ENCODE results near the gene TNP2.
A peak's percentile ranks its signal among the peaks of the same experiment; 100 is the strongest.

Gene TNP2
- 0 to 1.2 (median 0) reads per million in 17 experiments for total RNA-seq

DNA sequence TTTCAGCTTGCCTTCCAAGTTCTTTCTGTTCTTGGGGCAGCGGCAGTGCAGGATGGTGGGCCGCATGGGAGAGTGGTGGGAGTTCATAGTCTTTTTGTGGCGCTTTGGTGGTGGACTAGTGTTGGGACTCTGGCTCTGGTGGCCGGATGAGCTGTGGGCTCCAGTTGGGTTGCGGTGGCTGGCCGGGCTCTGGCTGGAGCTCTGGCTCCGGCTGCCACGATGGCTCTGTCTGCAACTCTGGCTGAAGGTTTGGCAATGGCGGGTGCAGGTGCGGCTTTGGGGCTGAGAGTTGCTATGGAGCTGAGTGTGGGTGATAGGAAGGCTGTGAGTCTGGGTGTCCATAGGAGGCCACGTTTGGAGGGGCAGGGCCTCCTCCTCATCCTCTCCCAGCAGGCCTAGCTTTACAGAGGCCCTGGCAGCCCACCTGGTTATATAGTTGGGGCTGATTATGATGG is at the start of gene TNP2:
Gene TNP2 (minus strand): TSS at position 405 of the 455 bp plus-strand sequence. CDS start 63 bp downstream, at position 342.
- DNase-seq = peak in 1 of 4 experiments; percentile 0

GRCh38 chr16:11318817-11319216 is 49.7 kb upstream of the TNP2 start:
- no peak for DNase-seq

DNA sequence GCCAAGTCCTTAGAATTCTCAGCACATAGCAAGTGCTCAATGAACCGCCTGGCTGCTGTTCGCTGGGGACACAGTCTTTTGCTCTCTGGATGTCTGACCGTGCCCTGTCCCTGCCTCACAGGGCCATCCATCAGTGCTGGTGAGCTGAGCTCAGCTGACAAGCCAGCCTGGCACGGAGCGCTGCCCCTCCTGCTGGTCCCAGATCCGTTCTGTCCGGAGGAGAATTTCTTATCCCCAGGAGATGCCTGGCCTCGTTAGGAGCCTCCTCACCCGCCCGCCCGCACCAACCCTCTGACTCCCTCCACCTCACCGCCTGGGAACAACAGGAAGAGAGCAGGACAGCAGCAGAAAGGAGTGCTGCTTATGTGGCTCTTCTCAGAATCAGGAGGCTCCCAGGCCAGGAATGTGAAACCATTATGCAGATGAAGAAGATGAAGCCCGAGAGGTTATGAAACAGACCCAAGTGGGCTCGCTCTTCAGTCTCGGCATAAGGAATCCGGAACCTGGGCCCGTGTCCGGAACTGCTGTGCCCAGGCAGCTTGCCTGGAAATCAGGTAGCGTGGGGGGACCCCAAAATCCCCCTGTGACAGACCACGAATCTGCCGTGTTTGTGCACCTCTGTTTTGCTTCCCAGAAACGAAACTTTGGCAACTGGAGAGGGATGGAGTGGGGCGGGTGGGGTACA is 47.3 kb upstream of the TNP2 start:
- no peak for DNase-seq

DNA sequence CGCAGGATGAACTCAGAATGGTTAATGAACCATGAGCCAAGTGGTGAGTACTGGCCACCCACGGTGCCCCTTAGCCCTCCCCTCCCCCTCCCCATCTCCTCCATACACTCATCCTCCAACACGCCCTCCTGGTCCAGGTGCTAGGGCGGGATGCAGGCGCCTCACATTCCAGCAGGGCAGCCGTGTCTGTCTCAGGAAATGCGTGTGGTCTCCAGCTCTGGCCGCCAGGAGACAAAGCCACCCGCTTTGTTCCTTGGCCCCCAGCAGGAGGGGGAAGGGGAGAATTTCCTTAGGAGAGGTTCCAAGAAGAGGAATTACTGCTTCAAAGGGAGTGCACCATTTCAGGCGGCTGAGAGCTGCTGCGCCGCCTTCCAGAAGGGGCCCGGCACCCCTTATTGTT is 46.4 kb upstream of the TNP2 start:
- no peak for DNase-seq

GRCh38 chr16:11314309-11314894 is 45.3 kb upstream of the TNP2 start:
- DNase-seq = no peak

DNA sequence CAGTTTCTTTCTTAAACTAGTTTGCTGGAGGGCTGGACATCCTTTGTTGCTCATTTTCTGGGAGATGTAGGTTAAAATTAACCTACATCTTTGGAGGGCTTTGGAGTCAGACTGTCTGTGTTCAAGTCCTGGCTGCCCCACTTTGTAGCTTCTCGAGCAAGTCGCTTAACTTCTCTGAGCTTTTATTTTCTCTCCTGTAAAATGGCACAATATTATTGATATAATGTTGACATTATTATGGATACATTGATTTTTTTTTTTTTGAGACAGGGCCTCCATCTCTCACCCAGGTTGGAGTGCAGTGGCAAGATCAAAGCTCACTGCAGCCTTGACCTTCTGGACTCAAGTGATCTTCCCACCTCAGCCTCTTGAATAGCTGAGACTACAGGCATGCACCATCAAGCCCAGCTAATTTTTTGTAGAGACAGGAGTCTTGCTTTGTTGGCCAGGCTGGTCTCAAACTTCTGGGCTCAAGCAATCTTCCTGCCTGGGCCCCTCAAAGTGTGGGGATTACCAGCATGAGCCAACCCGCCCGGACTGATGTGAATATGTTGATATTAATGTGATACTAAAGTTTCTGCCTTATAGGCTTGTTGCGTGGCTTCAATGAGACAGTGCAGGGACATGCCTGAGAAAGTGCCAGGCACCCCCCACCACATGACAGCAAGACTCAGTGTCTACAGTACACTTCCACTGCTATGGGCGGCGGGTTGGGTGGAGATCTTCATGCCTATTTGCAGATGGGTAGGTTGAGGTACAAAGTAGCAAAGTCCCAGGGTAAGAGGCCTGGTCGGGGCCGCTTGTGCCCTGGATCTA is 44.6 kb upstream of the TNP2 start:
- DNase-seq = no peak

- DNase-seq = no peak
These were observed 43.8 kb upstream of the TNP2 start for GRCh38 chr16:11312718-11313492.

GRCh38 chr16:11310997-11311561 is 42.0 kb upstream of the TNP2 start:
- peak; percentile 29 to 50 (median 44) for DNase-seq

DNA sequence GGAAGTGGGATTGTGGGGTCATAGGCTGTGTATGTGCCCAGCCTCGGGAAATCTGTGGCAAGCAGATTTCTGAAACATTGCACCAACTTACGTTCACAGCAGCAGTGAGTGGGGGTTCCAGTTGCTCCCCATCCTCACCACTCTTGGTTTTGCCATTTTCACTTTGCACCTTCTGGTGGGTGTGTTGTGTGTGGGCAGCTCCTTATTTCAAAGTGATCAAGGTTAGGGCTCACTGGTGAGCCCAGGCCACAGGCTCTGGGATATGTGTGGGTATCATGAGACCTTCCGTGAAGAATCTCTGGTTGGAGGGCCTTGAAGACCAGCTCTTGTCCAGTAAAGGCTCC is 41.5 kb upstream of the TNP2 start:
- no peak for DNase-seq

DNA sequence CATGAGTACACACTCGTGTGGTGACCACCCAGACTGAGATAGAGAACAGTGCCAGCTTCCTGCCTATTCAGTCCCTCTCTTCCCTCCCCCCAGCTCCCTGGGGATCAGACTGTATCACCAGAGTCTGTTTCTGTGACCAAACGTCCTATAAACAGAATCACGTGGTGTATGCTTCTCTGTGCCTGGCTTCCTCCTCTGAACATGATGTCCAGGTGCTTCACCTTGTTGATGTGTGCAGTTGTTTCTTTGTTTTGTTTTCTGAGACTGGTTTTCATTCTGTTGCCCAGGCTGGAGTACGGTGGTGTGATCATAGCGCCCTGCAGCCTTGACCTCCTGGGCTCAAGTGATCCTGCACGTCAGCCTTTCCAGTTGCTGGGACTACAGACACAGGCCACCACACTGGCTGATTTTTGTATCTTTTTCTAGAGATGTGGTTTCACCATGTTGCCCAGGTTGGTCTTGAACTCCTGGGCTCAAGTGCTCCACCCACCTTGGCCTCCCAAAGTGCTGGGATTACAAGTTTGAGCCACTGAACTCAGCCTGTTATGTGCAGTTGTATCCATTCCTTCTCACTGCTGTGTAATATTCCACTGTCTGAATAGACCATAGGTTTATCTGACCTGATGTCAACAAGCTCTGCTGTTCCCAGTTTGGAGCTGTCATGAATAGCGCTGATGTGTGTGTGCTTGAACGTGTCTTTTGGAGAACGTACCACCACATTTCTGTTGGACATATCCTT is 40.9 kb upstream of the TNP2 start:
- peak in 1 of 4 experiments; percentile 33 for DNase-seq

- no peak for DNase-seq
These were observed 39.6 kb upstream of the TNP2 start for GRCh38 chr16:11308493-11309283.

- DNase-seq = peak in 2 of 4 experiments; percentile 17 to 31
These were observed 38.7 kb upstream of the TNP2 start for GRCh38 chr16:11307639-11308492.

DNA sequence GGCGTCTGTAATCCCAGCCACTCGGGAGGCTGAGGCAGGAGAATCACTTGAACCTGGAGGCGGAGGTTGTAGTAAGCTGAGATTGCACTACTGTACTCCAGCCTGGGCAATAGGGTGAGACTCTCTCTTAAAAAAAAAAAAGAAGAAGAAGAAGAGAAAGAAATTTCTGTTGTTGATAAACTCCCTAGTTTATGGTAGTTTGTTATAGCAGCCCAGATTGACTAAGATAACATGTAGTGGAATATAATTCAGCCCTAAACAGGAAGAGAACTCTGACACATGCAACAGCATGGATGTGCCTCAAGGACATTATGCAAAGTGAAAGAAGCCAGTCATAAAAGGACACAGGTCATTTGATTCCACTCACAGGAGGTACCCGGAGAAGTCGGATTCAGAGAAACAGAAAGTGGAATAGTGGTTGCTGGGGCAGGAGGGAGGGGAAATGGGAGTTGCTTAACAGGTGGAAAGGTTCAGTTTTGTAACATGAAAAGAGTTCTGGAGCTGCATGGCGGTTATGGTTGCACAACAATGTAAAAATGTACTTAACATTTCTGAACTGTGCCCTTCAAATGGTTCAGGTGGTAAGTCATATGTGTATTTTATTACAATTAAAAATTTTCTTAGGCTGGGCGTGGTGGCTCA is 38.0 kb upstream of the TNP2 start:
- DNase-seq = peak in 3 of 4 experiments; percentile 34 to 51 (median 41)

DNA sequence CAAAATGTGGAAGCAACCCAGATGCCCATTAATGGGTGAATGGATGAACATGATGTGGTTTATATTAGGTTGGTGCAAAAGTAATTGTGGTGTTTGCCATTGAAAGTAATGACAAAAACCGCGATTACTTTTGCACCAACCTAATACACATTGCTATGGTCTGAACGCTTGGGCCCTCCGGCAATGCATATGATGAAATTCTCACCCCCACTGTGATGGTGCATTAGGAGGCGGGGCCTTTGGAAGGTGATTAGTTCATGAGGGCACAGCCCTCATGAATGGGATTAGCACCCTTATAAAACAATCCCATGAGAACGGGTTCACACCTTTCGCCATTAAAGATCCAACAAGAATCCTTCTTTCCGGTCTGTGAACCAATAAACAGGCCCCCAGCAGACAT is 37.3 kb upstream of the TNP2 start:
- DNase-seq = no peak

DNA sequence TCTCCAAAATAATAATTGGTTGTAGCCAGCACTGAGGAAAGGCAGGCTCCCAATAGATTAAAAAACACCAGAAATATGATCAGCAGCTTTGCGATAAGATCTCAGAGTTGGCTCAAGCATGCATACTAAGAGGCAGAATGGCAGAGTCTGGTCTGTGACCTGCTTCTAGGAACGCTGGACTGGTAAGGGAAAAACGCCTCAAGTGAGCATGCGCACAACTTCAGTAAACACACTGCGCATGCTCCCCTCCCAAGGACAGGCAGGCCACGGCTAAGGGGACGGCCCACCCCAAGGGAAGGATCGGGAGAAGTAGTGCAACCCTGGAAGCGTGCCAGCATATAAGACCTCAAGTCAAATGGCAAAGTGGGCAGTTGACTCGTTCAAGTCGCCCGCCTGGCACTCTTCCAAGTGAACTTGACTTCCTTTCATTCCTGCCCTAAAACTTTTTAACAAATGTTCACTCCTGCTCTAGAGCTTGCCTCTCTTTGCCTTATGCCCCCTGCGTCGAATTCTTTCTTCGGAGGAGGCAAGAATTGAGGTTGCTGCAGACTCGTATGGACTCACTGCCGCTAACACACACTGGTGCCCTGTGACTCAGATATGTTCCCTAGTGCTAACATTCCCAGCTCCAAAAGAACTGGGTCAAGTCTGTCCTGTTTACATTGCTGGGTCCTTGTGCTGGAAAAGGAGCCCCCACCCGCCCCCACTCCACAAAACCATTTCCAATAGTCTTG is 34.4 kb upstream of the TNP2 start:
- DNase-seq = no peak

GRCh38 chr16:11302977-11303376 is 33.9 kb upstream of the TNP2 start:
- no peak for DNase-seq

DNA sequence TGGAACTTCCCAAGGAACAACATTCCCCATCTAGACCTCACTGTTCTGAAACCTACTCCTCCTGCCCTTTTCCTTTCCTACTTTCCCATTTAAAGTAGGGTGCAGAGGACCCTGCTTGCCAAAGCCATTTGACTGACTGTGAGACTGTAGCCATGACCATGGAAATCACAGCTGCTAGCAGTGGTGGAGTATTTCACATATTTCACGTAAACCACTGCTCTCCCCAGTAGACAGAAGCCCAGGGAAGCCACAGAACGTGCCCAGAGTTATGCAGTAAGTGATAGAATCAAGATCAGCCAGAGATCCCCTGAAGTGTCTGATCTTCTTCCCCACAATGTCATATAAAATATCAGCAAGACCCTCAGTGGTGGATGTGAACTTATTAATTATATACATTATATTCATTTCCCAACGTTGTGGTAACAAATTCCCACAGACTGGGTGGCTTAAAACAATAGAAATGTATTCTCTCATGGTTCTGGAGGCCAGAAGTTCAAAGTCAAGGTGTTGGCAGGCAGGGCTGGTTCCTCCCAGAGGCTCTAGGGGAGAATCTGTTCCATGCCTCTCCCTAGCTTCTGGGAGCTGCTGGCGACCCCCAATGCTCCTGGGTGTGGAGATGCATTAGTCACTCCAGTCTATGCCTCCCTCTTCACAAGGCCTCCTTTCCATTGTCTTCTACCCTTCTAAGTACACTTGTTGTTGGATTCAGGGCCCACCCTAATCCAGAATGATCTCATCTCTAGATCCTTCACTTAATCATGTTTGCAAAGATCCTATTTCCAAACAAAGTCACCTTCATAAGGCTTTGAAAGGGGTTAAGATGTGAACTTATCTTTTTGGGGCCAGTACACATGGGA is 32.7 kb upstream of the TNP2 start:
- no peak for DNase-seq

- DNase-seq = no peak
These were observed 31.4 kb upstream of the TNP2 start for GRCh38 chr16:11300560-11300892.

Measured in suppressor macrophage (primary cell).